ENCODE results near the gene CEACAM7. TPM values are rescaled to one million over a fixed set of nuclear protein-coding genes. Genes with fewer than 3 reads are reported as not detected.

Gene CEACAM7
- total RNA-seq, 1 donor from 2014 or later = not detected

GRCh38 chr19:41697198-41697855 lies 9.3 kb upstream of the CEACAM7 start:
- Histone ChIP-seq H3K27me3 (ENCODE audit: insufficient read depth, low read length) (no peaks in the 10 kb centered on the region), H3K36me3 (ENCODE audit: insufficient read depth, low read length) (no peaks in the 10 kb centered on the region), H4K20me1 (ENCODE audit: insufficient read depth, low read length) (no peaks in the 10 kb centered on the region), H3K9ac (ENCODE audit: low read length) (no peak overlapping the region), H3K9me3 (ENCODE audit: insufficient read depth, low read depth, low read length) (no peaks in the 10 kb centered on the region), H3K4me3 (ENCODE audit: insufficient read depth, low read depth, low read length) (no peak overlapping the region), H3K79me2 (ENCODE audit: insufficient read depth, low read length) (no peaks in the 10 kb centered on the region), H3K4me1 (ENCODE audit: insufficient read depth, low read length) (peaks cover 4% of the 10 kb centered on the region), H2AFZ (ENCODE audit: low read depth, low read length) (no peak overlapping the region), H3K4me2 (ENCODE audit: low read length) (no peak overlapping the region), H3K27ac (ENCODE audit: low read depth, low read length) (no peak overlapping the region)
- Mint-ChIP-seq H3K27me3 (ENCODE audit: low read depth, unreplicated experiment) (peaks cover 55% of the 10 kb centered on the region), H3K4me1 (ENCODE audit: low read depth, unreplicated experiment) (peaks cover 7% of the 10 kb centered on the region), H3K27ac (ENCODE audit: unreplicated experiment) (no peak overlapping the region), H3K4me3 (ENCODE audit: unreplicated experiment) (no peak overlapping the region), H3K36me3 (ENCODE audit: low read depth, unreplicated experiment) (no peaks in the 10 kb centered on the region), H3K9me3 (ENCODE audit: unreplicated experiment) (peaks cover 5% of the 10 kb centered on the region)
- no peak for TF ChIP-seq CTCF (IDR thresholded peaks at IDR 0.05; ENCODE audit: insufficient read depth, low read depth, low read length)
- no peak for TF ChIP-seq EZH2 (IDR thresholded peaks at IDR 0.05; ENCODE audit: insufficient read depth, low read length)
- no peak for FAIRE-seq
- DNase-seq (ENCODE audit: low read depth) = no peak

- peaks cover 59% of the 10 kb centered on the region for H3K27me3 Mint-ChIP-seq (ENCODE audit: low read depth, unreplicated experiment)
- Histone ChIP-seq H3K9me3 (ENCODE audit: insufficient read depth, low read depth, low read length) (no peaks in the 10 kb centered on the region), H3K4me3 (ENCODE audit: insufficient read depth, low read depth, low read length) (no peak overlapping the region), H3K27ac (ENCODE audit: low read depth, low read length) (no peak overlapping the region), H3K9ac (ENCODE audit: low read length) (no peak overlapping the region), H3K4me1 (ENCODE audit: insufficient read depth, low read length) (no peaks in the 10 kb centered on the region), H3K36me3 (ENCODE audit: insufficient read depth, low read length) (no peaks in the 10 kb centered on the region), H3K4me2 (ENCODE audit: low read length) (no peak overlapping the region), H3K79me2 (ENCODE audit: insufficient read depth, low read length) (no peaks in the 10 kb centered on the region), H2AFZ (ENCODE audit: low read depth, low read length) (no peak overlapping the region), H3K27me3 (ENCODE audit: insufficient read depth, low read length) (no peaks in the 10 kb centered on the region), H4K20me1 (ENCODE audit: insufficient read depth, low read length) (no peaks in the 10 kb centered on the region)
- no peak for TF ChIP-seq CTCF (IDR thresholded peaks at IDR 0.05; ENCODE audit: insufficient read depth, low read depth, low read length)
- H3K9me3 Mint-ChIP-seq (ENCODE audit: unreplicated experiment) = peaks cover 5% of the 10 kb centered on the region
- no peak for FAIRE-seq
- H3K4me3 Mint-ChIP-seq (ENCODE audit: unreplicated experiment) = no peak overlapping the region
- no peaks in the 10 kb centered on the region for H3K36me3 Mint-ChIP-seq (ENCODE audit: low read depth, unreplicated experiment)
- no peak for DNase-seq (ENCODE audit: low read depth)
- H3K4me1 Mint-ChIP-seq (ENCODE audit: low read depth, unreplicated experiment) = peaks cover under 1% of the 10 kb centered on the region
- no peak overlapping the region for H3K27ac Mint-ChIP-seq (ENCODE audit: unreplicated experiment)
Measured at GRCh38 chr19:41696402-41697197, 8.5 kb upstream of the CEACAM7 start.

- H4K20me1 ChIP-seq (ENCODE audit: insufficient read depth, low read length) = no peaks in the 10 kb centered on the region
- Mint-ChIP-seq H3K4me3 (ENCODE audit: unreplicated experiment) (no peak overlapping the region), H3K36me3 (ENCODE audit: low read depth, unreplicated experiment) (no peaks in the 10 kb centered on the region), H3K9me3 (ENCODE audit: unreplicated experiment) (peaks cover 5% of the 10 kb centered on the region), H3K27ac (ENCODE audit: unreplicated experiment) (no peak overlapping the region), H3K27me3 (ENCODE audit: low read depth, unreplicated experiment) (peaks cover 65% of the 10 kb centered on the region), H3K4me1 (ENCODE audit: low read depth, unreplicated experiment) (no peaks in the 10 kb centered on the region)
- no peaks in the 10 kb centered on the region for H3K27me3 ChIP-seq (ENCODE audit: insufficient read depth, low read length)
- no peak overlapping the region for H3K4me2 ChIP-seq (ENCODE audit: low read length)
- FAIRE-seq (no peak), DNase-seq (ENCODE audit: low read depth) (no peak)
- H3K4me1 ChIP-seq (ENCODE audit: insufficient read depth, low read length) = no peaks in the 10 kb centered on the region
- H3K36me3 ChIP-seq (ENCODE audit: insufficient read depth, low read length) = no peaks in the 10 kb centered on the region
- TF ChIP-seq CTCF (IDR thresholded peaks at IDR 0.05; ENCODE audit: insufficient read depth, low read depth, low read length) (no peak), EZH2 (IDR thresholded peaks at IDR 0.05; ENCODE audit: insufficient read depth, low read length) (no peak)
- H3K27ac ChIP-seq (ENCODE audit: low read depth, low read length) = no peak overlapping the region
- no peak overlapping the region for H2AFZ ChIP-seq (ENCODE audit: low read depth, low read length)
- no peak overlapping the region for H3K9ac ChIP-seq (ENCODE audit: low read length)
- no peaks in the 10 kb centered on the region for H3K79me2 ChIP-seq (ENCODE audit: insufficient read depth, low read length)
- H3K4me3 ChIP-seq (ENCODE audit: insufficient read depth, low read depth, low read length) = no peak overlapping the region
- H3K9me3 ChIP-seq (ENCODE audit: insufficient read depth, low read depth, low read length) = no peaks in the 10 kb centered on the region
Measured at GRCh38 chr19:41695745-41696144, 7.7 kb upstream of the CEACAM7 start.
